Measurements from ENCODE around the gene ZNRD2.
A peak's percentile ranks its signal among the peaks of the same experiment; 100 is the strongest.

GRCh38 chr11:65571940-65572339 lies 1.7 kb downstream of the ZNRD2 start:
- TF ChIP-seq CTCF (IDR thresholded peaks at IDR 0.05) (peak; percentile 39), ZFX (IDR thresholded peaks at IDR 0.05; ENCODE audit: borderline replicate concordance) (no peak)
